Aorta (tissue), 5 donors: ENCODE data around the gene RAB4B. TPM values are rescaled to one million over a fixed set of nuclear protein-coding genes. Genes with fewer than 3 reads are reported as not detected.
"Not testable (repeated sequence)": the region's sequence is repeated elsewhere in the genome, so short reads cannot be mapped to it uniquely, and the experiment has no call there.

ENCODE experiments used
- ATAC-seq: fragments of 200-7000 bp; cut with Tn5 transposase; one replicate; pipeline ENCODE4 v1.9.1; 2022; ENCODE audit warnings: moderate library complexity; ENCODE audit not compliant: low FRiP score
- DNase-seq, 2 donors: peaks; one replicate each; pipeline ENCODE4 v3.0.0-alpha.2; 2020
- H3K27ac ChIP-seq, 2 donors: one replicate each; pipeline ENCODE4 v1.5.1; 2013; ENCODE audit warnings: low read length in 2 of 2, mild to moderate bottlenecking in 2 of 2, moderate library complexity in 2 of 2, control low read depth in 1 of 2, inconsistent platforms in 1 of 2, low read depth in 1 of 2
- H3K27me3 ChIP-seq, 2 donors: one replicate each; pipeline ENCODE4 v1.6.1; 2013; ENCODE audit warnings: control low read depth in 1 of 2, low read length in 1 of 2, mild to moderate bottlenecking in 1 of 2, moderate library complexity in 1 of 2; ENCODE audit not compliant: insufficient read depth in 2 of 2, control insufficient read depth in 1 of 2
- H3K36me3 ChIP-seq, 2 donors: one replicate each; pipeline ENCODE4 v1.6.1; 2013; ENCODE audit warnings: control low read depth in 1 of 2, low read length in 1 of 2, mild to moderate bottlenecking in 1 of 2; ENCODE audit not compliant: insufficient read depth in 2 of 2, control insufficient read depth in 1 of 2
- H3K4me1 ChIP-seq, 2 donors: one replicate each; pipeline ENCODE4 v1.6.1; 2013; ENCODE audit warnings: low read length in 2 of 2, control low read depth in 1 of 2, mild to moderate bottlenecking in 1 of 2, moderate library complexity in 1 of 2; ENCODE audit not compliant: insufficient read depth in 2 of 2, control insufficient read depth in 1 of 2
- H3K4me3 ChIP-seq, 2 donors: one replicate each; pipeline ENCODE4 v1.5.1; 2013; ENCODE audit warnings: low read length in 2 of 2, control low read depth in 1 of 2, mild to moderate bottlenecking in 1 of 2
- H3K9me3 ChIP-seq: one replicate; pipeline ENCODE4 v1.6.1; 2013; ENCODE audit warnings: mild to moderate bottlenecking, low read length; ENCODE audit not compliant: control insufficient read depth
- WGBS, 2 donors: extraction: QIAGEN DNeasy Blood & Tissue Kit; methylation state at CpG; one replicate each; pipeline ENCODE4 v1.1.7; 2013; 5-methylcytosine and 5-hydroxymethylcytosine counted together
- intact Hi-C, 2 donors: fragments of 100-400 bp; cut with DNase I; formaldehyde crosslinking; loops; one replicate each; pipeline versions ENCODE4 v1.14.2 to v1.15.0; 2022
- polyA plus RNA-seq, 2 donors: library from polyadenylated mRNA; stranded (reverse); fragments of 200-250 nt; gene quantifications; one replicate each; pipeline ENCODE4 v1.2.3, GENCODE V29; 2013
- total RNA-seq, 2 donors: library from RNA; stranded (reverse); fragmentation: NEBNext Ultra II Directional; extraction: Animal tissue kit (Norgen Biotek cat#: 25700); gene quantifications; one replicate each; pipeline ENCODE4 v1.2.1, GENCODE V29; 2021
- donor health status: healthy with polysubstance abuse.
- donor health status: Bipolar disorder and iron deficiency.
- donor health status: DM: no; HTN: no; CAD: no.
- donor health status: DM: no; HTN: no; CAD: no.
- donor health status: DM: yes; HTN: yes; CAD: no.

The RAB4B gene
- total and polyA plus RNA-seq, 4 donors = 19.3 to 67.2 (median 30.7) TPM

DNA sequence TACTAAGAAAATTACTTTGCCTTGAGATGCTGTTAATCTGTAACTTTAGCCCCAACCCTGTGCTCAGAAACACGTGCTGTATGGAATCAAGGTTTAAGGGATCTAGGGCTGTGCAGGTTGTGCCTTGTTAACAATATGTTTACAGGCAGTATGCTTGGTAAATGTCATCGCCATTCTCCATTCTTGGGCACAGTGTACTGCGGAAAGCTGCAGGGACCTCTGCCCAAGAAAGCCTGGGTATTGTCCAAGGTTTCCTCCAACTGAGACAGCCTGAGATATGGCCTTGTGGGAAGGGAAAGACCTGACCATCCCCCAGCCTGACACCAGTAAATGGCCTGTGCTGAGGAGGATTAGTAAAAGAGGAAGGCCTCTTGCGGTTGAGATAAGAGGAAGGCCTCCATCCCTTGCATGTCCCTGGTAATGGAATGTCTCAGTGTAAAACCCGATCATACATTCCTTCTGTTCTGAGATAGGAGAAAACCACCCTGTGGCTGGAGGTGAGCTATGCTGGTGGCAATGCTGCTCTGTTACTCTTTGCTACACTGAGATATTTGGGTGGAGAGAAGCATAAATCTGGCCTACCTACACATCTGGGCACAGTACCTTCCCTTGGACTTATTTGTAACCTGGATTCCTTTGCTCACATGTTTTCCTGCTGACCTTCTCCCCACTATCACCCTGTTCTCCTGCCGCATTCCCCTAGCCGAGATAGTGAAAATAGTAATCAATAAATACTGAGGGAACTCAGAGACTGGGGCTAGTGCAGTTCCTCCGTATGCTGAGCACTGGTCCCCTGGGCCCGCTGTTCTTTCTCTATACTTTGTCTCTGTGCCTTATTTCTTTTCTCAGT is 44.9 kb downstream of the RAB4B start:
- DNase-seq, H3K36me3 ChIP-seq, H3K4me1 ChIP-seq, H3K27ac ChIP-seq, intact Hi-C loops, ATAC-seq, H3K4me3 ChIP-seq, H3K27me3 ChIP-seq, H3K9me3 ChIP-seq: not testable (repeated sequence)
- 37 to 42% methylated on average over 9 of the region's 9 CpGs for WGBS, 2 donors

- WGBS, 2 donors = 92 to 95% methylated on average over 16 of the region's 16 CpGs
- H3K9me3 ChIP-seq, H3K27ac ChIP-seq, DNase-seq, ATAC-seq, H3K4me3 ChIP-seq, H3K36me3 ChIP-seq, H3K27me3 ChIP-seq, H3K4me1 ChIP-seq, intact Hi-C loops: not testable (repeated sequence)
Observed at GRCh38 chr19:40824916-40825315, 46.9 kb downstream of the RAB4B start.

DNA sequence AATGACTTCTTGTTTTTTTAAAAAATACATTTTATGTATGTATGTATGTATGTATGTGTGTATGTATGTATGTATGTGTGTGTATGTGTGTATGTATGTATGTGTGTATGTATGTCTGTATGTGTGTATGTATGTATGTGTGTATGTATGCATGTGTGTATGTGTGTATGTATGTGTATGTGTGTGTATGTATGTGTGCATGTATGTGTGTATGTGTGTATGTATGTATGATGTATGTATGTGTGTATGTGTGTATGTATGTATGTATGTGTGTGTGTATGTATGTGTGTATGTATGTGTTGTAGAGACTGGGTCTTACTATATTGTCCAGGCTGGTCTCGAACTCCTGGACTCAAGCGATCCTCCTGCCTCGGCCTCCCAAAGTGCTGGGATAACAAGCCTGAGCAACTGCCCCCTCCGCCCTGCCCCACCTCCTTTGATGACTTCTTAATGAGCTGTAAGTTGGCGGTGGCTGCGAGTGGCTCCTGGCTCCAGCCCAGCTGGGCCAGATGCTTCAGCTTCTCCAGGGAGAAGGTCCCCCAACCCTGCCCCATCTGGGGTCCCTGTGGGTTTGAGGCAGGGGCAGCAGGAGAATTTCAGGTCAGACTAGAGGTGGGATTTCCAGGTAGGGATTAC is 47.5 kb downstream of the RAB4B start:
- DNase-seq, H3K27me3 ChIP-seq, H3K4me1 ChIP-seq, intact Hi-C loops, H3K36me3 ChIP-seq, H3K9me3 ChIP-seq, H3K27ac ChIP-seq, H3K4me3 ChIP-seq, ATAC-seq: not testable (repeated sequence)
- 93 to 100% methylated on average over 3 to 6 of the region's 6 CpGs for WGBS, 2 donors

GRCh38 chr19:40826312-40826698 is 48.3 kb downstream of the RAB4B start:
- H3K9me3 ChIP-seq, H3K4me3 ChIP-seq, intact Hi-C loops, H3K27ac ChIP-seq, H3K27me3 ChIP-seq, H3K4me1 ChIP-seq, ATAC-seq, H3K36me3 ChIP-seq, DNase-seq: not testable (repeated sequence)
- WGBS, 2 donors = 89 to 92% methylated on average over 5 to 11 of the region's 14 CpGs

DNA sequence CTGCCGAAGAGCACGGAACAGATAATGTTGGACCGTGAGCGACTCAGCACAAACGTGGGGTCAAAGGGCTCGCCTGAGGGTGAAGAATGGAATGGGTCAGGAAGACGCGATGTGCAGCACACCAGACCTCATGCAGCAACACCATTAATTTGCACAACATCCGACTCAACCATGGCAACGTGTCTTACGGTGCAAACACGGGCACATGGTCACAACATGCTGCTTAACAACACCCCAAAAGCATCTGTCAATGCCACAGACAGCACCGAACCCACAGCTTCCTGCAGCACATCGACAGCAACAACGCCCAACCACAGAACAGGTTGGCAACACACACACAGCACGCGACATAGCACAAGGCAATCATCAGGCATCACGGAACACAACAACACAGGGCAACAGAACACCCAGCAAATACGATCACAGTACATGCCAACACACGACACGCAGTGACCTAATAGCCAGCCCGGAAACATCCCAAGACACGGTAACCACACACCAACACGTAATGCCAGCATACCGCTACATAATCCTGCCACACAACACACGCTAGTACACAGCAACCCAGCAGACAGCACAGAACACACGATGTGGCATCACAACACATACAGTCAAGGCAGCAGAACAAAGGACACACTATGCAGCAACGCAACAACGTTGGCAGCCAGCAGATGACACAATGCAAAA is 48.8 kb downstream of the RAB4B start:
- ATAC-seq, H3K4me3 ChIP-seq, H3K27me3 ChIP-seq, H3K36me3 ChIP-seq, H3K27ac ChIP-seq, DNase-seq, H3K9me3 ChIP-seq, H3K4me1 ChIP-seq, intact Hi-C loops: not testable (repeated sequence)
- 88 to 91% methylated on average over 29 of the region's 29 CpGs for WGBS, 2 donors

GRCh38 chr19:40827386-40828247 is 49.6 kb downstream of the RAB4B start:
- Histone ChIP-seq H3K27ac (no peak overlapping the region), H3K4me3 (no peak overlapping the region), H3K27me3 (no peaks in the 10 kb centered on the region), H3K4me1 (no peaks in the 10 kb centered on the region), H3K9me3 (no peaks in the 10 kb centered on the region), H3K36me3 (peaks cover 0 to 4% of the 10 kb centered on the region in 2 donors)
- intact Hi-C loops = no loop called here
- WGBS, 2 donors = 96 to 97% methylated on average over 22 of the region's 22 CpGs
- no peak for ATAC-seq
- no peak for DNase-seq

GRCh38 chr19:40829205-40829604 is 51.2 kb downstream of the RAB4B start:
- H3K4me1 ChIP-seq = no peaks in the 10 kb centered on the region
- H3K9me3 ChIP-seq = no peaks in the 10 kb centered on the region
- H3K36me3 ChIP-seq = peaks cover 0 to 4% of the 10 kb centered on the region in 2 donors
- H3K27ac ChIP-seq = no peak overlapping the region
- intact Hi-C loops = no loop called here
- no peak overlapping the region for H3K4me3 ChIP-seq
- DNase-seq (no peak), ATAC-seq (no peak)
- H3K27me3 ChIP-seq = no peaks in the 10 kb centered on the region

DNA sequence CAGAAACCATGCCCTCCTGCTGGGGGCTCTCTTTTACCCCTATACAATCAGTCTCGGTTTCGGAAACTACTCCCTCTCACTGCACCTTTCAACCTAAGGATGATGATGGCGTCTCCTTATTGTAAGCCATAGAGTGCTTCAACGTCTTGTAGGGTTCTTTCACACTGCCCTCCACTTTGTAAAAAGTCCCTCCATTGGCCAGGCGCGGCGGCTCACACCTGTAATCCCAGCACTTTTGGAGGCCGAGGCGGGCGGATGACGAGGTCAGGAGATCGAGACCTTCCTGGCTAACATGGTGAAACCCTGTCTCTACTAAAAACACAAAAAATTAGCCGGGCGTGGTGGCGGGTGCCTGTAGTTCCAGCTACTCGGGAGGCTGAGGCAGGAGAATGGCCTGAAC is 52.7 kb downstream of the RAB4B start:
- H3K9me3 ChIP-seq, ATAC-seq, H3K36me3 ChIP-seq, H3K27ac ChIP-seq, H3K4me1 ChIP-seq, DNase-seq, intact Hi-C loops, H3K4me3 ChIP-seq, H3K27me3 ChIP-seq: not testable (repeated sequence)
- 95 to 96% methylated on average over 16 of the region's 16 CpGs for WGBS, 2 donors
